Fibroblast of skin of left quadriceps (primary cell): ENCODE data around the gene HNRNPA2B1.
"Not testable (repeated sequence)": the region's sequence is repeated elsewhere in the genome, so short reads cannot be mapped to it uniquely, and the experiment has no call there.

ENCODE experiments used
- DNase-seq, 2 experiments: peaks; one replicate each; pipeline ENCODE4 v3.0.0-alpha.2; 2013; ENCODE audit warnings: low read depth in 2 of 2

The HNRNPA2B1 gene

GRCh38 chr7:26147646-26148306 lies 52.8 kb downstream of the HNRNPA2B1 start:
- DNase-seq = not testable (repeated sequence)

- no peak for DNase-seq
Measured at GRCh38 chr7:26147030-26147429, 53.5 kb downstream of the HNRNPA2B1 start.

GRCh38 chr7:26145238-26145637 lies 55.3 kb downstream of the HNRNPA2B1 start:
- no peak for DNase-seq

GRCh38 chr7:26144184-26145080 lies 56.1 kb downstream of the HNRNPA2B1 start:
- no peak for DNase-seq

DNA sequence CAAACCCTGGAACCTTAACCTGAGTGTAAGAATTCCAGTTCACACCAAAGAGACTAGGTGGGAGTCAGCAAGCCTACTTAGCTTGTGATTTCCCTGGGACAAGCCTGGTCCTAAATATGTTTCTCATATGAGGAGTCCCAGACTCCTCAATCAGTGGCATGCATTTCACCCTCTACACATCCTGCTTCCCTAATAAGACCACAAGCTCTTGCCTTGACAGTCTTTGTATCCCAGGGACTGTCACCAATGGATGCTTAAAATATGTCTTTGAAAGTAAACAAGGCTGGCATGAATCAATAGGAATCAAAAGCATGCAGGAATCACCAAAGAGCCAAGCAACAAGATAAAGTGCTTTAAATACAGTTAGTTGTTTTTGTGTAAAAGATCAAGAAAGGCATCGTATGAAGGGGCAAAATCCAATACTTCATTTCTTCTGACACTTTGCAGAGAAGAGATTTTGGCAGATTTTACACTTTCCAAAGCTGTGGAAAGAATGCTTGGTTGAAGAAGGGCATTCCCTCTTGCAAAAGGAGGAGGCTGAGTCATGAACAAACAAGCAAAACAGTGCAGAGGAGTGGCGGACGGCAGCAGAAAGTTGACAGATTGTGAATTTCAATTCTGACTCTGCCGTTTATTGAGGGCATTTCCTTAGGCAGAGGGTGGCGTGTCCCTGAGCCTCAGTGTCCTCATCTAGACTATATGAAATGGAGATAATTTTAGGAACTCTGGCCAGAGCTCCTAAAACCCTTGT lies 57.1 kb downstream of the HNRNPA2B1 start:
- DNase-seq = no peak

- DNase-seq = no peak
Measured at GRCh38 chr7:26141077-26141476, 59.5 kb downstream of the HNRNPA2B1 start.

GRCh38 chr7:26140380-26140779 lies 60.2 kb downstream of the HNRNPA2B1 start:
- DNase-seq = no peak
